GM06990 (cell line): ENCODE data around the gene CDC42SE2.
"Not testable (repeated sequence)": the region's sequence is repeated elsewhere in the genome, so short reads cannot be mapped to it uniquely, and the experiment has no call there.

Experiments used
- DNase-seq: peaks from one replicate; pipeline ENCODE4 v3.0.0-alpha.2; 2011; ENCODE audit not compliant: insufficient read length; ENCODE audit errors: extremely low read depth
- H3K27me3 ChIP-seq: replicated peaks from 2 replicates; pipeline ENCODE4 v1.6.0; 2011; ENCODE audit warnings: low read length; ENCODE audit not compliant: control insufficient read depth, insufficient read depth
- H3K36me3 ChIP-seq: 2 replicates; pipeline ENCODE4 v1.5.1; 2011; ENCODE audit warnings: low read length; ENCODE audit not compliant: control insufficient read depth, insufficient read depth
- H3K4me3 ChIP-seq: replicated peaks from 2 replicates; pipeline ENCODE4 v1.5.1; 2011; ENCODE audit warnings: low read depth, mild to moderate bottlenecking, control low read depth, low read length
- TF ChIP-seq, protein P1 (sequence below): IDR thresholded peaks from 2 replicates; pipeline ENCODE4 v1.5.1; 2011; ENCODE audit warnings: low read length, control low read depth, mild to moderate bottlenecking, inconsistent platforms; ENCODE audit not compliant: insufficient read depth, poor library complexity, severe bottlenecking

The CDC42SE2 gene

GRCh38 chr5:131299465-131299864 lies 35.6 kb downstream of the CDC42SE2 start:
- Histone ChIP-seq H3K36me3 (no peaks in the 10 kb centered on the region), H3K27me3 (no peaks in the 10 kb centered on the region), H3K4me3 (no peak overlapping the region)
- TF ChIP-seq, protein P1, sequence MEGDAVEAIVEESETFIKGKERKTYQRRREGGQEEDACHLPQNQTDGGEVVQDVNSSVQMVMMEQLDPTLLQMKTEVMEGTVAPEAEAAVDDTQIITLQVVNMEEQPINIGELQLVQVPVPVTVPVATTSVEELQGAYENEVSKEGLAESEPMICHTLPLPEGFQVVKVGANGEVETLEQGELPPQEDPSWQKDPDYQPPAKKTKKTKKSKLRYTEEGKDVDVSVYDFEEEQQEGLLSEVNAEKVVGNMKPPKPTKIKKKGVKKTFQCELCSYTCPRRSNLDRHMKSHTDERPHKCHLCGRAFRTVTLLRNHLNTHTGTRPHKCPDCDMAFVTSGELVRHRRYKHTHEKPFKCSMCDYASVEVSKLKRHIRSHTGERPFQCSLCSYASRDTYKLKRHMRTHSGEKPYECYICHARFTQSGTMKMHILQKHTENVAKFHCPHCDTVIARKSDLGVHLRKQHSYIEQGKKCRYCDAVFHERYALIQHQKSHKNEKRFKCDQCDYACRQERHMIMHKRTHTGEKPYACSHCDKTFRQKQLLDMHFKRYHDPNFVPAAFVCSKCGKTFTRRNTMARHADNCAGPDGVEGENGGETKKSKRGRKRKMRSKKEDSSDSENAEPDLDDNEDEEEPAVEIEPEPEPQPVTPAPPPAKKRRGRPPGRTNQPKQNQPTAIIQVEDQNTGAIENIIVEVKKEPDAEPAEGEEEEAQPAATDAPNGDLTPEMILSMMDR = no peak
- DNase-seq = no peak

DNA sequence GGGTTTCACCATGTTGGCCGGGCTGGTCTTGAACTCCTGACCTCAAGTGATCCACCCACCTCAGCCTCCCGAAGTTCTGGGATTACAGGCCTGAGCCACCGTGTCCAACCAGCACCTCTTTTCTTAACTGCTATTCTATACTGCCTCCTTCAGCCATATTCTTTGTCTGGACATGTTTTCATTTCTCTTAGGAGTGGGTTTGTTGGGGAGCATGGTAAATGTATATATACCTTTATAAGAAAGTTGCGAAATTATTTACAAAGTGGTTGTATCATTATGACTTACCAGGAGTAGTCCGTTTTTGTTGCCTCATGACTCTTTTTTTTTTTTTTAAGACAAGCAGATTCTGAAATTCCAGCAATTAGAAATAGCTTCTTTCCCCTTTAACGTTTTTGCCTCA lies 38.7 kb downstream of the CDC42SE2 start:
- no peak overlapping the region for H3K4me3 ChIP-seq
- DNase-seq = no peak
- no peaks in the 10 kb centered on the region for H3K36me3 ChIP-seq
- TF ChIP-seq, protein P1 = no peak
- no peaks in the 10 kb centered on the region for H3K27me3 ChIP-seq

- TF ChIP-seq, protein P1 = no peak
- Histone ChIP-seq H3K27me3 (no peaks in the 10 kb centered on the region), H3K4me3 (no peak overlapping the region), H3K36me3 (no peaks in the 10 kb centered on the region)
- no peak for DNase-seq
Observed at GRCh38 chr5:131303537-131303936, 39.7 kb downstream of the CDC42SE2 start.

GRCh38 chr5:131304414-131304813 lies 40.6 kb downstream of the CDC42SE2 start:
- no peaks in the 10 kb centered on the region for H3K36me3 ChIP-seq
- TF ChIP-seq, protein P1 = no peak
- no peak overlapping the region for H3K4me3 ChIP-seq
- DNase-seq = no peak
- H3K27me3 ChIP-seq = no peaks in the 10 kb centered on the region

DNA sequence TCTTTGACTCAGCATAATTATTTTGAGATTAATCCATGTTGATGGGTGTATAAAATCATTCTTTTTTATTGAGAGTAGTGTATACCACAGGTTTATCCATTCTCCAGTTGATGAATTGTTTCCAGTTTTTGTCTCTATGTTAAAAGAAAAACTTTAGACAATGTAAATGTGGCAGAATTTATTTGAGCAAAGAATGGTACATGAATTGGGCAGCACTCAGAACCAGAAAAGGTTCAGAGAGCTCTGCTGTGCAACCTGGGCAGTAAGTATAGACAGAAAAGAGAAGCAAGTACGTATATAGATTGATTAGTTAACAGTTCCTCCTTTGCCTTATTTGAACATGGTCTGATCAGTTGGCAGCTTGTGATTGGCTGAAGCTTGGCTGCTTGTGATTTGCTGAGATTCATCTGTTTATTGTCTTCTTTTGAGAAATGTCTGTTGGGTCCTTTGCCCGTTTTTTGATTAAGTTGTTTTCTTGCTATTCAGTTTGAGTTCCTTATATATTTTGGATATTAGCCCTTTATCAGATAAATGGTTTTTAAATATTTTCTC lies 41.4 kb downstream of the CDC42SE2 start:
- H3K36me3 ChIP-seq = no peaks in the 10 kb centered on the region
- H3K4me3 ChIP-seq = no peak overlapping the region
- TF ChIP-seq, protein P1 = no peak
- DNase-seq = no peak
- no peaks in the 10 kb centered on the region for H3K27me3 ChIP-seq

DNA sequence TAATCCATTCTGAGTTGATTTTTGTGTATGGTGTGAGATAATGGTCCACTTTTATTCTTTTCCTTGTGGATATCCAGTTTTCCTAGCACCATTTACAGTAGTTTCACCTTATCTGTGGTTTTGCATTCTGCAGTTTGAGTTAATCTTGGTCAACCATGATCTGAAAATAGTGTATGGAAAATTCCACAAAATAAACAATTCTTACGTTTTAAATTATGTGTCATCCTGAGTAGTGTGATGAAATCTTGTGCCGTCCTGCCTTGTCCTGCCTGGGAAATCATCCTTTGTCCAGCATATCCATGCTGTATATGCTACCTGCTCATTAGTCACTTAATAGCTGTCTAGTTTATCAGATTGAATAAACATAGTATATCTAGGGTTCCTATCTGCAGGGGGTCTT lies 42.1 kb downstream of the CDC42SE2 start:
- TF ChIP-seq, protein P1 = no peak
- no peak for DNase-seq

DNA sequence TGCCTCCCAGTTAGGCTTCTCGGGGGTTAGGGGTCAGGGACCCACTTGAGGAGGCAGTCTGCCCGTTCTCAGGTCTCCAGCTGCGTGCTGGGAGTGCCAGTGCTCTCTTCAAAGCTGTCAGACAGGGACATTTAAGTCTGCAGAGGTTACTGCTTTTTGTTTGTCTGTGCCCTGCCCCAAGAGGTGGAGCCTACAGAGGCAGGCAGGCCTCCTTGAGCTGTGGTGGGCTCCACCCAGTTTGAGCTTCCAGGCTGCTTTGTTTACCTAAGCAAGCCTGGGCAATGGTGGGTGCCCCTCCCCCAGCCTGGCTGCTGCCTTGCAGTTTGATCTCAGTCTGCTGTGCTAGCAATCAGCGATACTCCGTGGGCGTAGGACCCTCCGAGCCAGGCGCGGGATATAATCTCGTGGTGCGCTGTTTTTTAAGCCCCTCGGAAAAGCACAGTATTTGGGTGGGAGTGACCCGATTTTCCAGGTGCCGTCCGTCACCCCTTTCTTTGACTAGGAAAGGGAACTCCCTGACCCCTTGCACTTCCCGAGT lies 48.5 kb downstream of the CDC42SE2 start:
- H3K27me3 ChIP-seq, H3K4me3 ChIP-seq, DNase-seq, H3K36me3 ChIP-seq: not testable (repeated sequence)

More for the DNA sequence above, 42.1 kb downstream of the CDC42SE2 start:
- no peak overlapping the region for H3K4me3 ChIP-seq
- H3K36me3 ChIP-seq = no peaks in the 10 kb centered on the region
- H3K27me3 ChIP-seq = no peaks in the 10 kb centered on the region
